Kidney (tissue), 14 donors: ENCODE measurements around the gene SAFB. TPM values are rescaled to one million over a fixed set of nuclear protein-coding genes. Genes with fewer than 3 reads are reported as not detected.

ENCODE experiments used
- DNase-seq, 5 donors: peaks; one replicate each; pipeline ENCODE4 v3.0.0-alpha.2; 2013 to 2020
- FAIRE-seq: peaks from 2 replicates; lab custom pipeline; 2012; peaks lifted over from hg19 to GRCh38; lab: Jason Lieb, UNC
- H3K27ac ChIP-seq, 2 donors: one replicate each; pipeline ENCODE4 v1.7.0; 2013; ENCODE audit warnings: low read depth in 2 of 2, low read length in 2 of 2, inconsistent platforms in 1 of 2
- H3K27me3 ChIP-seq: one replicate; pipeline ENCODE4 v1.7.1; 2013; ENCODE audit warnings: low read length, inconsistent platforms; ENCODE audit not compliant: control insufficient read depth, insufficient read depth
- H3K36me3 ChIP-seq, 3 donors: one replicate each; pipeline versions ENCODE4 v1.7.0 to v1.7.1; 2013; ENCODE audit warnings: low read length in 3 of 3, control low read depth in 1 of 3, inconsistent platforms in 1 of 3; ENCODE audit not compliant: insufficient read depth in 3 of 3, control insufficient read depth in 2 of 3
- H3K4me1 ChIP-seq, 3 donors: one replicate each; pipeline versions ENCODE4 v1.7.0 to v1.7.1; 2013; ENCODE audit warnings: low read length in 3 of 3, inconsistent platforms in 1 of 3, low read depth in 1 of 3; ENCODE audit not compliant: control insufficient read depth in 2 of 3, insufficient read depth in 2 of 3
- H3K4me3 ChIP-seq, 3 donors: one replicate each; pipeline versions ENCODE4 v1.7.0 to v1.8.1; 2013; ENCODE audit warnings: low read length in 3 of 3, control low read depth in 1 of 3, inconsistent platforms in 1 of 3
- H3K9ac ChIP-seq, 3 donors: one replicate each; pipeline versions ENCODE4 v1.7.0 to v1.7.1; 2013; ENCODE audit warnings: low read length in 3 of 3, control low read depth in 1 of 3, inconsistent platforms in 1 of 3
- H3K9me3 ChIP-seq, 3 donors: one replicate each; pipeline versions ENCODE4 v1.7.0 to v1.7.1; 2013; ENCODE audit warnings: low read length in 3 of 3, control low read depth in 1 of 3, inconsistent platforms in 1 of 3; ENCODE audit not compliant: control insufficient read depth in 2 of 3, insufficient read depth in 1 of 3
- CTCF ChIP-seq: IDR thresholded peaks from 3 replicates; pipeline ENCODE4 v1.5.1; 2012; ENCODE audit warnings: mild to moderate bottlenecking, moderate library complexity, borderline replicate concordance; ENCODE audit not compliant: insufficient read depth; ENCODE audit errors: extremely low read depth
- intact Hi-C: fragments of 100-400 bp; cut with DNase I; formaldehyde crosslinking; loops from one replicate; pipeline ENCODE4 v1.11.1; 2022
- polyA plus RNA-seq: library from polyadenylated mRNA; stranded (reverse); fragments of 350-450 nt; fragmentation: Illumina TruSeq; extraction: RNeasy Lipid Tissue Mini Kit (QIAGEN cat#74804); gene quantifications from one replicate; pipeline ENCODE4 v1.2.3, GENCODE V29; 2014; ENCODE audit warnings: low read depth, low replicate concordance; ENCODE audit not compliant: insufficient read depth
- total RNA-seq: library from RNA; stranded (reverse); fragmentation: NEBNext Ultra II Directional; extraction: Animal tissue kit (Norgen Biotek cat#: 25700); gene quantifications from one replicate; pipeline ENCODE4 v1.2.1, GENCODE V29; 2021
- donor health status: control.
- donor health status: control.
- donor health status: control.
- donor health status: control.
- donor health status: control.
- donor health status: DM: yes; HTN: yes; CAD: no.
- donor health status: Normal renal cell carcinoma (clear cell type).

The SAFB gene
- total and polyA plus RNA-seq, 2 donors from 2014 or later: 35.0 to 88.6 TPM

GRCh38 chr19:5632657-5633056, 9.8 kb downstream of the SAFB start:
- Histone ChIP-seq H3K4me3 (no peak overlapping the region), H3K4me1 (peaks cover 0 to 21% (median 17%) of the 10 kb centered on the region in 3 donors), H3K9ac (no peak overlapping the region), H3K9me3 (no peaks in the 10 kb centered on the region), H3K36me3 (peaks cover 3 to 18% (median 10%) of the 10 kb centered on the region in 3 donors), H3K27me3 (no peaks in the 10 kb centered on the region), H3K27ac (no peak overlapping the region)
- DNase-seq (no peak), FAIRE-seq (no peak)
- intact Hi-C loops: no loop called here
- no peak for TF ChIP-seq CTCF

- no peak for TF ChIP-seq CTCF
- FAIRE-seq (no peak), DNase-seq (no peak)
- Histone ChIP-seq H3K36me3 (peaks cover 0 to 5% (median 0%) of the 10 kb centered on the region in 3 donors), H3K4me3 (no peak overlapping the region), H3K9me3 (no peaks in the 10 kb centered on the region), H3K27ac (no peak overlapping the region), H3K4me1 (peaks cover 0 to 21% (median 18%) of the 10 kb centered on the region in 3 donors), H3K27me3 (no peaks in the 10 kb centered on the region), H3K9ac (no peak overlapping the region)
- intact Hi-C loops: no loop called here
Measured at GRCh38 chr19:5635427-5635826, 12.5 kb downstream of the SAFB start.

- H3K9me3 ChIP-seq: no peaks in the 10 kb centered on the region
- H3K4me1 ChIP-seq: peaks cover 0 to 5% (median 2%) of the 10 kb centered on the region in 3 donors
- no peak for FAIRE-seq
- no peak for DNase-seq
- peaks cover 4 to 16% (median 10%) of the 10 kb centered on the region in 3 donors for H3K36me3 ChIP-seq
- intact Hi-C loops: no loop called here
- H3K27ac ChIP-seq: no peak overlapping the region
- H3K9ac ChIP-seq: no peak overlapping the region
- no peak for TF ChIP-seq CTCF
- H3K27me3 ChIP-seq: no peaks in the 10 kb centered on the region
- H3K4me3 ChIP-seq: no peak overlapping the region
Measured at GRCh38 chr19:5637971-5638370, 15.1 kb downstream of the SAFB start.

- Histone ChIP-seq H3K4me3 (no peak overlapping the region), H3K27me3 (no peaks in the 10 kb centered on the region), H3K9me3 (no peaks in the 10 kb centered on the region), H3K9ac (no peak overlapping the region), H3K4me1 (peaks cover 0 to 5% (median 0%) of the 10 kb centered on the region in 3 donors), H3K27ac (no peak overlapping the region), H3K36me3 (peaks cover 7 to 33% (median 28%) of the 10 kb centered on the region in 3 donors)
- DNase-seq: no peak
- TF ChIP-seq CTCF: no peak
- intact Hi-C loops: no loop called here
- no peak for FAIRE-seq
Measured at GRCh38 chr19:5641171-5641570, 18.3 kb downstream of the SAFB start.
